Common myeloid progenitor, CD34-positive (primary cell): Measurements from ENCODE around the gene AHCYL2.

Source experiments
- CTCF ChIA-PET: fragments of 350-600 bp; sonication (Branson Sonifier 250); formaldehyde crosslinking; loops from one replicate; lab custom pipeline; 2021; ENCODE audit warnings: antibody characterized with exemption; lab: Charles Lee
- POLR2A ChIA-PET: fragments of 350-600 bp; sonication (Branson Sonifier 250); formaldehyde crosslinking; loops from one replicate; lab custom pipeline; 2021; ENCODE audit warnings: antibody characterized with exemption; lab: Charles Lee
- DNase-seq, 3 donors: peaks; one replicate each; pipeline versions ENCODE4 v3.0.0 to v3.0.0-alpha.2; 2013
- H3K27ac ChIP-seq, 2 experiments: 1 replicate in 1 of 2; 2 replicates in 1 of 2; pipeline ENCODE4 v1.7.0; 2013; ENCODE audit warnings: inconsistent platforms in 2 of 2, low read length in 2 of 2, mild to moderate bottlenecking in 2 of 2, low read depth in 1 of 2, moderate library complexity in 1 of 2; ENCODE audit not compliant: severe bottlenecking in 2 of 2, insufficient read depth in 1 of 2, poor library complexity in 1 of 2
- H3K27me3 ChIP-seq, 5 experiments: replicated peaks in 2 of 5; 1 replicate in 3 of 5; 2 replicates in 2 of 5; pipeline versions ENCODE4 v1.6.1 to v1.7.0; 2013; ENCODE audit warnings: low read length in 4 of 5, mild to moderate bottlenecking in 2 of 5, moderate library complexity in 2 of 5, inconsistent platforms in 1 of 5; ENCODE audit not compliant: insufficient read depth in 5 of 5, control insufficient read depth in 4 of 5
- H3K36me3 ChIP-seq, 4 experiments: 1 replicate in 2 of 4; 2 replicates in 2 of 4; pipeline versions ENCODE4 v1.6.1 to v1.7.0; 2013; ENCODE audit warnings: low read length in 3 of 4, control low read depth in 1 of 4, mild to moderate bottlenecking in 1 of 4; ENCODE audit not compliant: control insufficient read depth in 4 of 4, insufficient read depth in 4 of 4
- H3K4me1 ChIP-seq, 4 experiments: 1 replicate in 3 of 4; 2 replicates in 1 of 4; pipeline versions ENCODE4 v1.6.1 to v1.7.1; 2013; ENCODE audit warnings: low read length in 3 of 4, mild to moderate bottlenecking in 3 of 4, control low read depth in 1 of 4, inconsistent platforms in 1 of 4, moderate library complexity in 1 of 4; ENCODE audit not compliant: control insufficient read depth in 4 of 4, insufficient read depth in 4 of 4; ENCODE audit errors: control extremely low read depth in 1 of 4
- H3K4me3 ChIP-seq, 7 experiments: 1 replicate in 4 of 7; 2 replicates in 3 of 7; pipeline versions ENCODE4 v1.5.1 to v1.7.0; 2013; ENCODE audit warnings: mild to moderate bottlenecking in 7 of 7, low read length in 6 of 7, moderate library complexity in 6 of 7, inconsistent platforms in 2 of 7, low read depth in 2 of 7, control low read depth in 1 of 7; ENCODE audit not compliant: insufficient read depth in 4 of 7, control insufficient read depth in 1 of 7; ENCODE audit errors: extremely low read depth in 1 of 7
- H3K9me3 ChIP-seq, 5 experiments: 1 replicate in 4 of 5; 2 replicates in 1 of 5; pipeline versions ENCODE4 v1.6.1 to v1.7.1; 2013; ENCODE audit warnings: low read length in 4 of 5, mild to moderate bottlenecking in 2 of 5, inconsistent platforms in 1 of 5, low read depth in 1 of 5, moderate library complexity in 1 of 5; ENCODE audit not compliant: control insufficient read depth in 4 of 5, insufficient read depth in 2 of 5; ENCODE audit errors: control extremely low read depth in 1 of 5
- WGBS: methylation state at CpG from one replicate; pipeline ENCODE4 v1.1.5; 2013; ENCODE audit not compliant: insufficient coverage; 5-methylcytosine and 5-hydroxymethylcytosine counted together

AHCYL2 gene

GRCh38 chr7:129199406-129199805 is 25.4 kb upstream of the AHCYL2 start:
- Histone ChIP-seq H3K4me3 (no peak overlapping the region), H3K27me3 (no peaks in the 10 kb centered on the region), H3K36me3 (peaks cover 0 to 4% (median 1%) of the 10 kb centered on the region in 4 experiments), H3K27ac (no peak overlapping the region), H3K4me1 (no peaks in the 10 kb centered on the region), H3K9me3 (no peaks in the 10 kb centered on the region)
- WGBS = 100% methylated on average over 2 of the region's 4 CpGs
- POLR2A ChIA-PET = no interaction called here
- no peak for DNase-seq
- CTCF ChIA-PET = interaction anchor here (0.7 to 3.4 kb wide), 4 partner anchors 10 to 179 kb away, joined by 3 to 13 read pairs (median 4); no protein-coding TSS in a partner anchor

DNA sequence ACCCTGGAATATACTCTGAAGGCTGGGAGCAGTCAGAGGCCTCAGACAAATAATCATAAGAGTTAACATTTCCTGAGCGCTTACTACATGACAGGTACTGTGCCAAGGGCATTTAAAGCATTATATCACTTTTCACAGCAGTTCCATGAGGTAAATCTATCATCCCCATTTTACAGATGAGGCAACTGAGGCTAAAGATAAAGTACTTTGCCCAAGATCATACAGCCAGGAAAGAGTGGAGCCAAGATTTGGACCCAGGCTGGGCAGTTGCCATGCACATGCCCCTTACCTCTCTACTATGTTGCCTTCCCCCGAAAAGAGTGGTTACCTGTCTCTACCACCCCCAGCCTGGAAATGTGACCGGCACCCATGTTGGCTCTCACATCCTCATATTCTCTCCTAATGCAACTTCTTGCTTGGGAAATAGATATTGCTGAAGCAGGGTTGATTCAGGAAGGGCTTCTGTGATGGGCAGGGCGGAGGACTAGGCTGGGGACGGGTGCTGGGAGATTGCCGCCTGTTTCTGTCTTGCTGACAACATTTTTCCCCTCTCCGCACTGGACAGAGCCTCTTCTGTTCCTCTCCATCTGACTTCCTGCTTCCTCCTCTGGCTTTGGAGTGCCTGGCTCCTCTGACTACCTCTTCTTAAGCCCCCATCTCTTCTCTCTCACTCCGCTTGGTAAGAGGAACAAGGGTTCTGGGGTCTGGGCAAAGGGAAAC is 22.6 kb upstream of the AHCYL2 start:
- DNase-seq = peak in 1 of 3 donors; percentile 21
- CTCF ChIA-PET = interaction anchor here (13.9 kb wide), 1 partner anchor 39 kb away, joined by 170 read pairs; no protein-coding TSS in a partner anchor
- H3K4me1 ChIP-seq = no peaks in the 10 kb centered on the region
- WGBS = 88% methylated on average over 5 of the region's 8 CpGs
- H3K27ac ChIP-seq = no peak overlapping the region
- H3K4me3 ChIP-seq = no peak overlapping the region
- H3K27me3 ChIP-seq = no peaks in the 10 kb centered on the region
- H3K9me3 ChIP-seq = no peaks in the 10 kb centered on the region
- POLR2A ChIA-PET = no interaction called here
- H3K36me3 ChIP-seq = peaks cover 0 to 20% (median 11%) of the 10 kb centered on the region in 4 experiments

DNA sequence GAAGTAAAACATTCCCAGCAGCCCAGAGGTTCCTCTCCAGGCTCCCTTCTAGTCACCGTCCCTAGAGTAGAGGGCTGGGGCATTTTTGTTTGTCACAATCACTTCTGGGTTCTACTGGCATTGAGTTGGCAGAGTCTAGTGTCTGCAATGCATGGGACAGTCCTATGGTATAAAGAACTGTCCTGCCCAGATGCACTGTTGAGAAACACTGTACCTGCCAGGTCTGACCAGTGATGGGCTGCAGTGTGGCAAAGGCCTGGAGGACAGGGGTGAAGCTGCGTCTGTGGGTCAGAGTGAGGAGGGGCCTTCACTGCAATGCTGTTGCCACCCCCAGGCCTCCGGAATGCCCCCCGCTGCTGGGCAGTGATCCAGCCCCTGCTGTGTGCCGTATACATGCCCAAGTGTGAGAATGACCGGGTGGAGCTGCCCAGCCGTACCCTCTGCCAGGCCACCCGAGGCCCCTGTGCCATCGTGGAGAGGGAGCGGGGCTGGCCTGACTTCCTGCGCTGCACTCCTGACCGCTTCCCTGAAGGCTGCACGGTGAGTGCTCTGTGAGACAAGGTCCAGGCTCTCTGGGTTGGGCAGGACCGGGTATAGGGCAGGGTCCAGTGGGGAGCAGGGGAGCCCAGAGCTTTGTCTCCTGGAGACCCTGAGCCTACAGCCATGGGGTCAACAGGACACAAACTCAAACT is 21.6 kb upstream of the AHCYL2 start:
- CTCF ChIA-PET = interaction anchor here (0.8 to 13.9 kb wide), 3 partner anchors 40 to 362 kb away, joined by 3 to 170 read pairs (median 5); no protein-coding TSS in a partner anchor

DNA sequence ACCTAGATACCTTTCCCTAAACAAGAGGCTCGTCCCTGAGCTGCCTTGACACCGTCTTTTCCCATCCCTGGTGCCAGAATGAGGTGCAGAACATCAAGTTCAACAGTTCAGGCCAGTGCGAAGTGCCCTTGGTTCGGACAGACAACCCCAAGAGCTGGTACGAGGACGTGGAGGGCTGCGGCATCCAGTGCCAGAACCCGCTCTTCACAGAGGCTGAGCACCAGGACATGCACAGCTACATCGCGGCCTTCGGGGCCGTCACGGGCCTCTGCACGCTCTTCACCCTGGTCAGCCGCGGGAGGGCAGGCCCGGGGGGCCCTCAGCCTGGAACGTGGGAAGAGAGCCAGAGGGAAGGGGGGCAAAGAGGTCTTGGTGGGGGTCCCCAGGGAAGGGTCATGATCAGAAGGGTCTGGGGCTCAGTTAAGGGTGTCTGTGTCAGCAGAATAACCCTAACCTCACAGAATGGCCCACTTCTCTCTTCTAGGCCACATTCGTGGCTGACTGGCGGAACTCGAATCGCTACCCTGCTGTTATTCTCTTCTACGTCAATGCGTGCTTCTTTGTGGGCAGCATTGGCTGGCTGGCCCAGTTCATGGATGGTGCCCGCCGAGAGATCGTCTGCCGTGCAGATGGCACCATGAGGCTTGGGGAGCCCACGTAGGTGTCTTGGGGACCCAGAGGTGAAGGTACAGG is 19.6 kb upstream of the AHCYL2 start:
- CTCF ChIA-PET = interaction anchor here (1.2 to 13.9 kb wide), 4 partner anchors 9 to 69 kb away, joined by 3 to 170 read pairs (median 4); no protein-coding TSS in a partner anchor
- POLR2A ChIA-PET = no interaction called here
- WGBS = 98% methylated on average over 24 of the region's 29 CpGs

More for the DNA sequence above, 21.6 kb upstream of the AHCYL2 start:
- DNase-seq = no peak
- POLR2A ChIA-PET = interaction anchor here (0.6 kb wide), 1 partner anchor 122 kb away, joined by 6 read pairs; no protein-coding TSS in a partner anchor
- no peak overlapping the region for H3K27ac ChIP-seq
- H3K36me3 ChIP-seq = peaks cover 0 to 24% (median 12%) of the 10 kb centered on the region in 4 experiments
- no peak overlapping the region for H3K4me3 ChIP-seq
- no peaks in the 10 kb centered on the region for H3K27me3 ChIP-seq
- 97% methylated on average over 12 of the region's 14 CpGs for WGBS
- no peaks in the 10 kb centered on the region for H3K4me1 ChIP-seq
- no peaks in the 10 kb centered on the region for H3K9me3 ChIP-seq

DNA sequence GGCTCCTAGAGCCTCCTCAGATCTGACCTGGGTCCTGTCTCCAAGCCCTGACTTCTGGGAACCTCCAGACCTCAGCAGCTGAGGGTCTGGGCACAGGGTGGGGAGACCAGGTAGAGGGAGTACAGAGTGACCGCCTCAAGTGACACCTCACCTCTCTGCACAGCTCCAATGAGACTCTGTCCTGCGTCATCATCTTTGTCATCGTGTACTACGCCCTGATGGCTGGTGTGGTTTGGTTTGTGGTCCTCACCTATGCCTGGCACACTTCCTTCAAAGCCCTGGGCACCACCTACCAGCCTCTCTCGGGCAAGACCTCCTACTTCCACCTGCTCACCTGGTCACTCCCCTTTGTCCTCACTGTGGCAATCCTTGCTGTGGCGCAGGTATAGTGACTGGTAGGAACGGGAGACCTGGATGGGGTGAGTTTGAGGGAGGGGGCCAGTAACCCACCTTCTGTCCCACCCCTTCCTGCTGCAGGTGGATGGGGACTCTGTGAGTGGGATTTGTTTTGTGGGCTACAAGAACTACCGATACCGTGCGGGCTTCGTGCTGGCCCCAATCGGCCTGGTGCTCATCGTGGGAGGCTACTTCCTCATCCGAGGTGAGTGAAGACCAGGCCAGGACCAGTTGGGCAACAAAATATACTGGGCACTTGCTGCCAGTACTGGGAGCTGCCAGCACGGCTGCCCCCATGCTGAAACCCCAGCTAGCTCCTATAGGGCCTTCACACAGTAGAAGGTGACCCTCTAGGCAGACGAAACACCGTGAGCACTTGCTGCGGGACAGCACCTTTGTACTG is 18.6 kb upstream of the AHCYL2 start:
- no peak overlapping the region for H3K4me3 ChIP-seq
- POLR2A ChIA-PET = no interaction called here
- CTCF ChIA-PET = interaction anchor here (0.9 to 13.9 kb wide), 4 partner anchors 11 to 117 kb away, joined by 3 to 170 read pairs (median 4); no protein-coding TSS in a partner anchor
- H3K9me3 ChIP-seq = no peaks in the 10 kb centered on the region
- no peaks in the 10 kb centered on the region for H3K4me1 ChIP-seq
- no peak for DNase-seq
- H3K36me3 ChIP-seq = peaks cover 5 to 39% (median 23%) of the 10 kb centered on the region in 4 experiments
- no peaks in the 10 kb centered on the region for H3K27me3 ChIP-seq
- no peak overlapping the region for H3K27ac ChIP-seq
- WGBS = 95% methylated on average over 14 of the region's 18 CpGs

More for the DNA sequence above, 19.6 kb upstream of the AHCYL2 start:
- H3K4me1 ChIP-seq = no peaks in the 10 kb centered on the region
- H3K27ac ChIP-seq = no peak overlapping the region
- no peak overlapping the region for H3K4me3 ChIP-seq
- DNase-seq = no peak
- H3K9me3 ChIP-seq = no peaks in the 10 kb centered on the region
- no peaks in the 10 kb centered on the region for H3K27me3 ChIP-seq
- peaks cover 5 to 33% (median 17%) of the 10 kb centered on the region in 4 experiments for H3K36me3 ChIP-seq

- H3K4me3 ChIP-seq = no peak overlapping the region
- no peak for DNase-seq
- no peaks in the 10 kb centered on the region for H3K4me1 ChIP-seq
- peaks cover 5 to 54% (median 32%) of the 10 kb centered on the region in 4 experiments for H3K36me3 ChIP-seq
- no peak overlapping the region for H3K27ac ChIP-seq
- H3K27me3 ChIP-seq = no peaks in the 10 kb centered on the region
- ChIA-PET POLR2A (no interaction called here), CTCF (interaction anchor here (0.6 to 13.9 kb wide), 6 partner anchors 9 to 260 kb away, joined by 3 to 170 read pairs (median 4); no protein-coding TSS in a partner anchor)
- WGBS = 99% methylated on average over 9 of the region's 9 CpGs
- no peaks in the 10 kb centered on the region for H3K9me3 ChIP-seq
Observed at GRCh38 chr7:129208667-129209066, 16.2 kb upstream of the AHCYL2 start.
